Measurements from ENCODE around the gene ART1. TPM values are rescaled to one million over a fixed set of nuclear protein-coding genes. Genes with fewer than 3 reads are reported as not detected.

The ART1 gene
- total and polyA plus RNA-seq, 2 donors (not counting 1 experiment from before 2014, with no cell fraction given), result not detected

- no peaks in the 10 kb centered on the region for H3K27me3 ChIP-seq (replicated peaks in 1 of 4; ENCODE audit: control extremely low read depth in 1 of 4, control insufficient read depth in 3 of 4, insufficient read depth in 4 of 4, low read length in 3 of 4)
- H3K79me2 ChIP-seq (ENCODE audit: control insufficient read depth, insufficient read depth, low read length), result no peaks in the 10 kb centered on the region
- H2AFZ ChIP-seq (ENCODE audit: insufficient read depth, low read depth, low read length, poor library complexity, severe bottlenecking), result no peak overlapping the region
- ATAC-seq (ENCODE audit: low read depth) (no peak), DNase-seq (no peak)
- TF ChIP-seq EZH2 (IDR thresholded peaks at IDR 0.05; ENCODE audit: borderline replicate concordance, insufficient read depth, low read depth, low read length, poor library complexity, severe bottlenecking) (no peak), CTCF (IDR thresholded peaks at IDR 0.05) (no peak)
- Mint-ChIP-seq H3K4me1 (no peaks in the 10 kb centered on the region), H3K9me3 (ENCODE audit: insufficient read depth) (no peaks in the 10 kb centered on the region), H3K27ac (no peak overlapping the region), H3K4me3 (no peak overlapping the region), H3K27me3 (no peaks in the 10 kb centered on the region)
- no peak overlapping the region for H3K4me3 ChIP-seq (ENCODE audit: control extremely low read depth in 1 of 5, extremely low read depth in 1 of 5, insufficient read depth in 1 of 5, low read depth in 2 of 5, low read length in 4 of 5)
- 93% methylated on average over 2 of the region's 7 CpGs for WGBS (ENCODE audit: insufficient coverage)
- no peak overlapping the region for H3K4me2 ChIP-seq (replicated peaks; ENCODE audit: low read depth, low read length, poor library complexity, severe bottlenecking)
- H3K27ac ChIP-seq (ENCODE audit: low read length in 2 of 2), result no peak overlapping the region
- no peak overlapping the region for H3K9ac ChIP-seq (ENCODE audit: low read length)
- CTCF ChIA-PET, result no interaction called here
- H4K20me1 ChIP-seq (ENCODE audit: control insufficient read depth, insufficient read depth, low read length, poor library complexity, severe bottlenecking), result no peaks in the 10 kb centered on the region
- POLR2A ChIA-PET, result no interaction called here
- no peaks in the 10 kb centered on the region for H3K4me1 ChIP-seq (ENCODE audit: control insufficient read depth in 2 of 2, insufficient read depth in 2 of 2, low read length in 2 of 2)
- peaks cover 29 to 72% of the 10 kb centered on the region in 2 experiments for H3K36me3 ChIP-seq (replicated peaks in 1 of 2; ENCODE audit: control extremely low read depth in 1 of 2, control insufficient read depth in 1 of 2, extremely low read depth in 1 of 2, insufficient read depth in 2 of 2, low read length in 1 of 2)
- intact Hi-C loops (cut with micrococcal nuclease), result no loop called here
- H3K9me3 ChIP-seq (ENCODE audit: control extremely low read depth in 1 of 3, control insufficient read depth in 2 of 3, insufficient read depth in 1 of 3, low read length in 2 of 3), result no peaks in the 10 kb centered on the region
Observed at GRCh38 chr11:3685923-3686322, 41.0 kb downstream of the ART1 start.

GRCh38 chr11:3686751-3687150, 41.8 kb downstream of the ART1 start:
- Histone ChIP-seq H2AFZ (ENCODE audit: insufficient read depth, low read depth, low read length, poor library complexity, severe bottlenecking) (no peak overlapping the region), H3K4me2 (replicated peaks; ENCODE audit: low read depth, low read length, poor library complexity, severe bottlenecking) (no peak overlapping the region), H3K79me2 (ENCODE audit: control insufficient read depth, insufficient read depth, low read length) (no peaks in the 10 kb centered on the region), H3K4me3 (ENCODE audit: control extremely low read depth in 1 of 5, extremely low read depth in 1 of 5, insufficient read depth in 1 of 5, low read depth in 2 of 5, low read length in 4 of 5) (no peak overlapping the region), H3K27me3 (replicated peaks in 1 of 4; ENCODE audit: control extremely low read depth in 1 of 4, control insufficient read depth in 3 of 4, insufficient read depth in 4 of 4, low read length in 3 of 4) (no peaks in the 10 kb centered on the region), H3K36me3 (replicated peaks in 1 of 2; ENCODE audit: control extremely low read depth in 1 of 2, control insufficient read depth in 1 of 2, extremely low read depth in 1 of 2, insufficient read depth in 2 of 2, low read length in 1 of 2) (peaks cover 27 to 72% of the 10 kb centered on the region in 2 experiments), H3K9me3 (ENCODE audit: control extremely low read depth in 1 of 3, control insufficient read depth in 2 of 3, insufficient read depth in 1 of 3, low read length in 2 of 3) (no peaks in the 10 kb centered on the region), H4K20me1 (ENCODE audit: control insufficient read depth, insufficient read depth, low read length, poor library complexity, severe bottlenecking) (no peaks in the 10 kb centered on the region), H3K9ac (ENCODE audit: low read length) (no peak overlapping the region), H3K4me1 (ENCODE audit: control insufficient read depth in 2 of 2, insufficient read depth in 2 of 2, low read length in 2 of 2) (no peaks in the 10 kb centered on the region), H3K27ac (ENCODE audit: low read length in 2 of 2) (no peak overlapping the region)
- Mint-ChIP-seq H3K27ac (no peak overlapping the region), H3K27me3 (no peaks in the 10 kb centered on the region), H3K9me3 (ENCODE audit: insufficient read depth) (no peaks in the 10 kb centered on the region), H3K4me3 (no peak overlapping the region), H3K4me1 (no peaks in the 10 kb centered on the region)
- ChIA-PET CTCF (no interaction called here), POLR2A (no interaction called here)
- no CpG with 5 or more reads among the region's 4 CpGs for WGBS (ENCODE audit: insufficient coverage)
- DNase-seq (no peak), ATAC-seq (ENCODE audit: low read depth) (no peak)
- TF ChIP-seq CTCF (IDR thresholded peaks at IDR 0.05) (no peak), EZH2 (IDR thresholded peaks at IDR 0.05; ENCODE audit: borderline replicate concordance, insufficient read depth, low read depth, low read length, poor library complexity, severe bottlenecking) (no peak)
- intact Hi-C loops (cut with micrococcal nuclease), result no loop called here

Data from B cell (primary cell).